GM18909 (cell line): ENCODE measurements around the gene ZFP36.
A peak's percentile ranks its signal among the peaks of the same experiment; 100 is the strongest.

Source experiments
- ATAC-seq: cut with Tn5 transposase; IDR thresholded peaks from one replicate; pipeline ENCODE4 v1.9.1; 2021; ENCODE audit warnings: mild to moderate bottlenecking; ENCODE audit not compliant: unreplicated experiment, poor library complexity

The ZFP36 gene

GRCh38 chr19:39382991-39383828 is 23.4 kb upstream of the ZFP36 start:
- ATAC-seq: no peak

- no peak for ATAC-seq
Observed at GRCh38 chr19:39384839-39385568, 21.6 kb upstream of the ZFP36 start.

- no peak for ATAC-seq
Observed at GRCh38 chr19:39385629-39386411, 20.8 kb upstream of the ZFP36 start.

- ATAC-seq: no peak
Observed at GRCh38 chr19:39386557-39386956, 20.1 kb upstream of the ZFP36 start.

- no peak for ATAC-seq
Observed at GRCh38 chr19:39388657-39389056, 18.0 kb upstream of the ZFP36 start.

GRCh38 chr19:39389631-39390414 is 16.8 kb upstream of the ZFP36 start:
- no peak for ATAC-seq

GRCh38 chr19:39390451-39390750 is 16.2 kb upstream of the ZFP36 start:
- ATAC-seq: no peak

GRCh38 chr19:39390751-39391437 is 15.8 kb upstream of the ZFP36 start, which contains the start of the genes MED29 and PAF1:
Gene MED29, plus strand, starts transcription at chr19:39391378. Its CDS starts 45 bp downstream, at chr19:39391423.
Gene PAF1, minus strand, starts transcription at chr19:39391106. Its CDS starts 242 bp downstream, at chr19:39390864.
- peak; percentile 94 for ATAC-seq

GRCh38 chr19:39397360-39398296 is 9.0 kb upstream of the ZFP36 start:
- peak; percentile 46 for ATAC-seq

GRCh38 chr19:39398297-39398864 is 8.3 kb upstream of the ZFP36 start:
- ATAC-seq: no peak

- no peak for ATAC-seq
Observed at GRCh38 chr19:39399668-39400050, 7.0 kb upstream of the ZFP36 start.

GRCh38 chr19:39400061-39400460 is 6.6 kb upstream of the ZFP36 start:
- ATAC-seq: no peak

GRCh38 chr19:39401070-39401548 is 5.5 kb upstream of the ZFP36 start:
- ATAC-seq: peak; percentile 5

GRCh38 chr19:39401549-39402345 is 4.9 kb upstream of the ZFP36 start:
- ATAC-seq: peak; percentile 25

GRCh38 chr19:39402346-39403300 is 4.0 kb upstream of the ZFP36 start:
- no peak for ATAC-seq
